CD4-positive, alpha-beta T cell (primary cell): ENCODE data around the gene EVC2. TPM values are rescaled to one million over a fixed set of nuclear protein-coding genes. Genes with fewer than 3 reads are reported as not detected.
"Not testable (repeated sequence)": the region's sequence is repeated elsewhere in the genome, so short reads cannot be mapped to it uniquely, and the experiment has no call there.

Experiments
- ATAC-seq: fragments of 200-7000 bp; cut with Tn5 transposase; one replicate; pipeline ENCODE4 v1.10.0; 2022; ENCODE audit warnings: mild to moderate bottlenecking; ENCODE audit not compliant: poor library complexity
- CTCF ChIA-PET: fragments of 350-600 bp; sonication (Branson Sonifier 250); formaldehyde crosslinking; loops from one replicate; lab custom pipeline; 2021; ENCODE audit warnings: antibody characterized with exemption, inconsistent platforms; lab: Charles Lee
- POLR2A ChIA-PET: fragments of 350-600 bp; sonication (Branson Sonifier 250); formaldehyde crosslinking; loops from one replicate; lab custom pipeline; 2021; ENCODE audit warnings: antibody characterized with exemption, inconsistent platforms; lab: Charles Lee
- DNase-seq, 14 experiments: peaks; one replicate each; pipeline ENCODE4 v3.0.0-alpha.2; 2013 to 2020; ENCODE audit warnings: mixed read lengths in 2 of 14
- H3K27ac ChIP-seq, 2 donors: one replicate each; pipeline versions ENCODE4 v1.5.1 to v1.7.0; 2013; ENCODE audit warnings: low read length in 2 of 2, low read depth in 1 of 2, mild to moderate bottlenecking in 1 of 2
- H3K27me3 ChIP-seq, 2 experiments: 1 replicate in 1 of 2; 2 replicates in 1 of 2; pipeline versions ENCODE4 v1.6.1 to v1.7.0; 2013; ENCODE audit warnings: low read length in 2 of 2, control low read depth in 1 of 2, mild to moderate bottlenecking in 1 of 2, moderate library complexity in 1 of 2; ENCODE audit not compliant: insufficient read depth in 2 of 2, control insufficient read depth in 1 of 2
- H3K36me3 ChIP-seq: one replicate; pipeline ENCODE4 v1.6.1; 2013; ENCODE audit warnings: low read length, control low read depth; ENCODE audit not compliant: insufficient read depth
- H3K4me1 ChIP-seq: one replicate; pipeline ENCODE4 v1.6.1; 2013; ENCODE audit warnings: low read length, control low read depth; ENCODE audit not compliant: insufficient read depth
- H3K4me3 ChIP-seq: one replicate; pipeline ENCODE4 v1.5.1; 2013; ENCODE audit warnings: mild to moderate bottlenecking, low read length, moderate library complexity
- H3K9me3 ChIP-seq, 2 experiments: 1 replicate in 1 of 2; 2 replicates in 1 of 2; pipeline versions ENCODE4 v1.6.1 to v1.7.0; 2013; ENCODE audit warnings: low read length in 2 of 2, mild to moderate bottlenecking in 2 of 2, control low read depth in 1 of 2, moderate library complexity in 1 of 2; ENCODE audit not compliant: control insufficient read depth in 1 of 2, insufficient read depth in 1 of 2
- H3K27ac Mint-ChIP-seq: one replicate; pipeline ENCODE4 v1.8.0; 2020; ENCODE audit warnings: mixed read lengths
- H3K27me3 Mint-ChIP-seq: one replicate; pipeline ENCODE4 v1.8.0; 2021; ENCODE audit warnings: mixed read lengths
- H3K36me3 Mint-ChIP-seq: one replicate; pipeline ENCODE4 v1.8.0; 2021; ENCODE audit warnings: low read depth, mixed read lengths
- H3K4me1 Mint-ChIP-seq: one replicate; pipeline ENCODE4 v1.8.0; 2021; ENCODE audit warnings: low read depth, mixed read lengths
- H3K4me3 Mint-ChIP-seq: one replicate; pipeline ENCODE4 v1.8.0; 2020; ENCODE audit warnings: mild to moderate bottlenecking, mixed read lengths
- H3K9me3 Mint-ChIP-seq: one replicate; pipeline ENCODE4 v1.8.0; 2020; ENCODE audit warnings: mixed read lengths
- CTCF ChIP-seq: fragments of 200-600 bp; IDR thresholded peaks from one replicate; pipeline ENCODE4 v1.8.0; 2022; ENCODE audit warnings: antibody characterized with exemption, mild to moderate bottlenecking
- intact Hi-C, 2 experiments: fragments of 100-400 bp; cut with DNase I in 1 of 2; cut with micrococcal nuclease in 1 of 2; formaldehyde crosslinking; loops; one replicate each; pipeline versions ENCODE4 v1.15.1 to v1.9.0; 2023 to 2025; cut with DNase I, micrococcal nuclease
- total RNA-seq, 174 experiments: library from RNA in 2 of 174; stranded (reverse) in 2 of 174; gene quantifications; one replicate each; pipeline ENCODE4 v1.2.3 and lab custom pipeline; 2021 to 2026

Gene EVC2
- total RNA-seq, 2 experiments from 2014 or later: 1.1 to 1.3 TPM

GRCh38 chr4:5609306-5610007 is 98.9 kb downstream of the EVC2 start:
- H3K9me3 Mint-ChIP-seq: no peaks in the 10 kb centered on the region
- Histone ChIP-seq H3K36me3 (no peaks in the 10 kb centered on the region), H3K4me1 (no peaks in the 10 kb centered on the region), H3K4me3 (no peak overlapping the region), H3K27me3 (no peaks in the 10 kb centered on the region), H3K9me3 (peaks cover 0 to 7% of the 10 kb centered on the region in 2 experiments), H3K27ac (no peak overlapping the region)
- DNase-seq: no peak
- H3K27me3 Mint-ChIP-seq: no peaks in the 10 kb centered on the region
- CTCF ChIA-PET: interaction anchor here (0.6 kb wide), 1 partner anchor 746 kb away, joined by 3 read pairs; no protein-coding TSS in a partner anchor
- ATAC-seq: no peak
- intact Hi-C loops: no loop called here
- no peak for TF ChIP-seq CTCF
- POLR2A ChIA-PET: no interaction called here
- H3K27ac Mint-ChIP-seq: no peak overlapping the region
- no peaks in the 10 kb centered on the region for H3K4me1 Mint-ChIP-seq
- H3K4me3 Mint-ChIP-seq: no peak overlapping the region
- no peaks in the 10 kb centered on the region for H3K36me3 Mint-ChIP-seq

- POLR2A ChIA-PET, H3K9me3 ChIP-seq, H3K36me3 ChIP-seq: not testable (repeated sequence)
Measured at GRCh38 chr4:5593828-5594227, 114.5 kb downstream of the EVC2 start.

GRCh38 chr4:5592272-5592671 is 116.1 kb downstream of the EVC2 start:
- no peak for TF ChIP-seq CTCF
- ATAC-seq (no peak), DNase-seq (no peak)
- Mint-ChIP-seq H3K36me3 (peaks cover 6% of the 10 kb centered on the region), H3K4me1 (no peaks in the 10 kb centered on the region), H3K4me3 (no peak overlapping the region), H3K27me3 (peaks cover 4% of the 10 kb centered on the region), H3K9me3 (peaks cover 11% of the 10 kb centered on the region), H3K27ac (no peak overlapping the region)
- H3K4me3 ChIP-seq: no peak overlapping the region
- no peaks in the 10 kb centered on the region for H3K9me3 ChIP-seq
- no peaks in the 10 kb centered on the region for H3K27me3 ChIP-seq
- intact Hi-C loops: no loop called here
- H3K27ac ChIP-seq: no peak overlapping the region
- no peaks in the 10 kb centered on the region for H3K36me3 ChIP-seq
- CTCF ChIA-PET: no interaction called here
- H3K4me1 ChIP-seq: no peaks in the 10 kb centered on the region
- POLR2A ChIA-PET: no interaction called here

More at GRCh38 chr4:5593828-5594227, 114.5 kb downstream of the EVC2 start:
- H3K27me3 Mint-ChIP-seq, CTCF ChIA-PET, H3K36me3 Mint-ChIP-seq, H3K9me3 Mint-ChIP-seq, H3K27ac Mint-ChIP-seq, ATAC-seq, DNase-seq, H3K4me1 Mint-ChIP-seq, intact Hi-C loops, H3K4me3 Mint-ChIP-seq, H3K4me3 ChIP-seq, H3K27ac ChIP-seq, H3K27me3 ChIP-seq, H3K4me1 ChIP-seq: not testable (repeated sequence)

- ChIA-PET CTCF (no interaction called here), POLR2A (no interaction called here)
- intact Hi-C loops: no loop called here
- no peaks in the 10 kb centered on the region for H3K4me1 Mint-ChIP-seq
- H3K4me3 Mint-ChIP-seq: no peak overlapping the region
- H3K27ac Mint-ChIP-seq: no peak overlapping the region
- Histone ChIP-seq H3K27me3 (no peaks in the 10 kb centered on the region), H3K27ac (no peak overlapping the region), H3K36me3 (no peaks in the 10 kb centered on the region), H3K4me3 (no peak overlapping the region), H3K4me1 (no peaks in the 10 kb centered on the region), H3K9me3 (peaks cover 0 to 6% of the 10 kb centered on the region in 2 experiments)
- H3K9me3 Mint-ChIP-seq: peaks cover 11% of the 10 kb centered on the region
- no peak for TF ChIP-seq CTCF
- ATAC-seq (no peak), DNase-seq (no peak)
- H3K36me3 Mint-ChIP-seq: no peaks in the 10 kb centered on the region
- peaks cover 4% of the 10 kb centered on the region for H3K27me3 Mint-ChIP-seq
Measured at GRCh38 chr4:5589495-5589894, 118.9 kb downstream of the EVC2 start.
